Gastroesophageal sphincter (tissue), 4 donors: ENCODE results near the gene RAPSN. TPM values are rescaled to one million over a fixed set of nuclear protein-coding genes. Genes with fewer than 3 reads are reported as not detected.
A peak's percentile ranks its signal among the peaks of the same experiment; 100 is the strongest.

Experiments
- ATAC-seq: fragments of 150-250 bp; one replicate; pipeline ENCODE4 v1.9.1; 2016; ENCODE audit warnings: mild to moderate bottlenecking, moderate library complexity
- H3K27ac ChIP-seq, 4 donors: fragments of 200-600 bp; sonication (generic) in 3 of 4; 1 replicate in 3 of 4; 2 replicates in 1 of 4; pipeline ENCODE4 v1.5.1; 2016 to 2019
- H3K27me3 ChIP-seq: fragments of 200-600 bp; sonication (generic); one replicate; pipeline ENCODE4 v1.5.1; 2019
- H3K36me3 ChIP-seq, 2 donors: fragments of 200-600 bp; sonication (generic); one replicate each; pipeline ENCODE4 v1.5.1; 2019; ENCODE audit warnings: control low read depth in 1 of 2
- H3K4me1 ChIP-seq, 3 donors: fragments of 200-600 bp; sonication (generic); 1 replicate in 2 of 3; 2 replicates in 1 of 3; pipeline ENCODE4 v1.5.1; 2016 to 2019; ENCODE audit warnings: control low read depth in 2 of 3
- H3K4me3 ChIP-seq, 2 donors: fragments of 200-600 bp; sonication (generic); one replicate each; pipeline ENCODE4 v1.5.1; 2019; ENCODE audit warnings: mild to moderate bottlenecking in 1 of 2, moderate library complexity in 1 of 2
- H3K9me3 ChIP-seq, 3 donors: fragments of 200-600 bp; sonication (generic); one replicate each; pipeline ENCODE4 v1.5.1; 2017 to 2019; ENCODE audit warnings: control low read depth in 2 of 3
- CTCF ChIP-seq, 4 experiments: fragments of 200-600 bp in 2 of 4; fragments of 450-650 bp in 2 of 4; sonication (generic) in 1 of 4; IDR thresholded peaks; one replicate each; pipeline ENCODE4 v1.5.1; 2017 to 2019; ENCODE audit warnings: antibody characterized with exemption in 4 of 4, mild to moderate bottlenecking in 2 of 4, moderate library complexity in 2 of 4
- EP300 ChIP-seq: sonication (generic); formaldehyde crosslinking; IDR thresholded peaks from one replicate; pipeline ENCODE4 v1.6.1; 2017; ENCODE audit warnings: antibody characterized with exemption, mild to moderate bottlenecking
- POLR2A ChIP-seq, 2 donors: fragments of 450-650 bp; IDR thresholded peaks; one replicate each; pipeline ENCODE4 v1.6.1; 2017; ENCODE audit warnings: antibody characterized with exemption in 2 of 2, mild to moderate bottlenecking in 2 of 2, moderate library complexity in 1 of 2
- POLR2AphosphoS5 ChIP-seq: sonication (generic); formaldehyde crosslinking; IDR thresholded peaks from one replicate; pipeline ENCODE4 v1.6.1; 2017; ENCODE audit warnings: antibody characterized with exemption
- WGBS, 2 donors: methylation state at CpG; one replicate each; pipeline ENCODE4 v1.1.5; 2018; ENCODE audit warnings: low coverage in 1 of 2; 5-methylcytosine and 5-hydroxymethylcytosine counted together
- total RNA-seq, 4 donors: library from RNA; depleted of rRNA; stranded (reverse); fragments of >200 nt; gene quantifications; one replicate each; pipeline ENCODE4 v1.1.0, GENCODE V29; 2016

Gene RAPSN
- total RNA-seq, 4 donors from 2014 or later, result 0.23 to 0.27 TPM; not detected in 2

DNA sequence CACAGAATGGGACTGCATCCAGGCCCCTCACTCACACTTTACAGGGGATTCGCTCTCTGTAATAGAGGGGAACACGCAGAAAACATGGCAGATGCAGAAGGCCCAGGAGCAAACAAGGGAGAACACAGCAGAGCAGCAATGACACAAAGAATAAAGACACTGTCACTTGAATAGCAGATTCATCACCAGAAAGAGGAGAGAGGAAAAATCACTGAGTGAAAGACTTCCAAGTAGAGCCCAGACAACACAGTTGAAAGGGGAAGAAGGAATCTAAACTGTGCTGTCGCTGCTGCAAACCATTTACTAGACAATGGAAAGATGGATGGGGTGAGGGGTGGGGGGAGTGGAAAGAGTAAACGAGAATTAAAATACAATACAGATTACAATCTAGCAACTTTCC, 28.8 kb upstream of the RAPSN start:
- Histone ChIP-seq H3K9me3 (no peaks in the 10 kb centered on the region), H3K27ac (no peak overlapping the region), H3K27me3 (no peaks in the 10 kb centered on the region), H3K36me3 (peaks cover 3 to 99% of the 10 kb centered on the region in 2 donors), H3K4me1 (peaks cover 0 to 15% (median 3%) of the 10 kb centered on the region in 3 donors), H3K4me3 (no peak overlapping the region)
- TF ChIP-seq POLR2A (IDR thresholded peaks at IDR 0.05), result no peak
- WGBS, 2 donors, result 33 to 68% methylated on average over 1 to 4 of the region's 4 CpGs
- no peak for ATAC-seq

DNA sequence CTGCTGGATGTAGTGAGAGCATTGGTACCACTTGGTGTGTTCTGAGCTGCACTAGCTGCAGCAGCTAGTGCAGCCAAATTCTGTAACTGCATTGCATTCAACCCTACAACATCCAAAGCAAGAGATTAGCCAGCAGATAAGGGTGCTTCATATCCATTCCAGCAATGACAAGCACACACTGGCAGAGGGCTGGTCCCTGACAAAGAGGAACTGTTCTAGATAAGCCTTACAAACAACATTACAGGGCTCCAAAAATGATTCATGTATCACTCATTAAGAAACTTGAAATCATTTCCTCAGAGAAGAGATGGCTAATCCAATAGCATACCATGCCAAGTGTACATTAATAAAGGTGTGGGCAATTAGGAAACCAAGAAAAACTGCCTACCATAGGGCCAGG, 28.4 kb upstream of the RAPSN start:
- H3K27me3 ChIP-seq, result no peaks in the 10 kb centered on the region
- H3K4me1 ChIP-seq, result peaks cover 0 to 15% (median 3%) of the 10 kb centered on the region in 3 donors
- peaks cover 3 to 99% of the 10 kb centered on the region in 2 donors for H3K36me3 ChIP-seq
- H3K9me3 ChIP-seq, result no peaks in the 10 kb centered on the region
- no peak overlapping the region for H3K27ac ChIP-seq
- no peak for ATAC-seq
- no peak for TF ChIP-seq EP300
- H3K4me3 ChIP-seq, result no peak overlapping the region

DNA sequence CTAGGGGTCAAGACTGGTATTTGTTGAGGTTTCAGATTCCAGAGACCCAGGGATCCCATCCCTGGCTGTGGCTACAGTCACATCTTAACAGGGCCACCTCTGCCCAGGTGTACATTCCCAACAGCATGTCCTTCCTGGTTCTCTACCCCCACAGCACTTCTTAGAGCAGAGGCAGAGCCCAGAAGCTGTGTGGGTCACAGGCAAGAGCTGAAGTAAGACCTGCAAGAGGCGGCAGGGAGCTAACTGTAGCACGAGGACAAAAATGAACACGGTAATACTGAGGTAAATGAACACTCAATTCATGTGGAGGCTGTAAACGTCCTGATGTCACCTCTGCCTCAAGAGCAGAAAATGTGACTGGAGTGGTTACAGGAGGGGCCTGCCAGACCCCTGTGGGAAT, 21.7 kb upstream of the RAPSN start:
- peak overlapping the region; percentile 27 to 80 (median 58) for H3K27ac ChIP-seq
- ATAC-seq, result no peak
- no peaks in the 10 kb centered on the region for H3K9me3 ChIP-seq
- no peaks in the 10 kb centered on the region for H3K27me3 ChIP-seq
- WGBS, 2 donors, result 43% methylated on average over 1 of the region's 4 CpGs; no CpG with 5 or more reads in 1 of the 2 donors
- H3K36me3 ChIP-seq, result peaks cover 4 to 62% of the 10 kb centered on the region in 2 donors
- no peak for TF ChIP-seq POLR2A (IDR thresholded peaks at IDR 0.05)
- no peak for TF ChIP-seq CTCF (IDR thresholded peaks at IDR 0.05)
- no peak for TF ChIP-seq EP300
- TF ChIP-seq POLR2AphosphoS5, result no peak
- H3K4me1 ChIP-seq, result peaks cover 12 to 61% (median 27%) of the 10 kb centered on the region in 3 donors
- H3K4me3 ChIP-seq, result no peak overlapping the region

DNA sequence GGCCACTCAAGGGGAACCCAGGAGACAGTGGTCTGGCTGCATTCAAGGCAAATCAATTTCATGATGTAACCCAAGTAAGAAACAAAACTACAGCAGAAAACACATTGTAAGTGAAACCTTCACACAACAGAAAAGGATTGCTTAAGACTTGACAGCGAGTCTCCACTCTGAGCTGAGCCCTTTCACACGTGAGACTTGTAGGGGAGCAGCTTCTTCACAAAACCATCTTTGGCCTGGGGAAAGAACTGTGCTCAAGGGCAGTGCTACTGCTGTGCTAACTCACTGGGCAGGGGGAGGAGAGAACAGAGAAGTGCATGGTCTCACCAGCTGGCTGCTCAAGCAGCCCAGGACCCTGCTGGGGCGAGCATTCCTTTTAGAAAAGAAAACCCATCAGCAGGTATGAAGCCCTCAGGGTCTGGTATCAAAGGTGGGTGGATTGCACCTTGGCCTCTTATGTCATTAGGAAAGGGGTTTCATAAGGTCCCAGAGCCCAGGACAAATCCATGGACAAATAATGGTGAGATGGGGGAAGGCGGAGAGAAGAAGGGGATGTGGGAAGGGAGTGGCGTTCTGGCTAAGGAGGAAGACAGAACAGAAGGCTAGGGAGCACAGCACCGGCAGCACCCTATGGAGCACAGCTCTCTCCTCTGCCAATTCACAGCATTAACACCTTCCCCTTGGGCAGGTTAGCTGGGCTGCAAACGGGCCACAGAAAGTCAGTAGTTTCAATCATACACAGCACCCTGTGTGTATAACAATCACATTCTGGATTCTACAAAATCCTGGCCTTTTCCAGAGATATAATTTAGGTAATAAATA, 20.6 kb upstream of the RAPSN start:
- peak; percentile 45 for ATAC-seq
- 70 to 71% methylated on average over 5 to 7 of the region's 7 CpGs for WGBS, 2 donors
- Histone ChIP-seq H3K36me3 (peaks cover 4 to 61% of the 10 kb centered on the region in 2 donors), H3K4me1 (peaks cover 12 to 72% (median 31%) of the 10 kb centered on the region in 3 donors), H3K27ac (peak overlapping the region; percentile 45 to 80 (median 62)), H3K27me3 (no peaks in the 10 kb centered on the region), H3K4me3 (no peak overlapping the region), H3K9me3 (no peaks in the 10 kb centered on the region)
- TF ChIP-seq POLR2A (IDR thresholded peaks at IDR 0.05), result no peak
- no peak for TF ChIP-seq CTCF (IDR thresholded peaks at IDR 0.05)
- TF ChIP-seq POLR2AphosphoS5, result no peak
- no peak for TF ChIP-seq EP300

DNA sequence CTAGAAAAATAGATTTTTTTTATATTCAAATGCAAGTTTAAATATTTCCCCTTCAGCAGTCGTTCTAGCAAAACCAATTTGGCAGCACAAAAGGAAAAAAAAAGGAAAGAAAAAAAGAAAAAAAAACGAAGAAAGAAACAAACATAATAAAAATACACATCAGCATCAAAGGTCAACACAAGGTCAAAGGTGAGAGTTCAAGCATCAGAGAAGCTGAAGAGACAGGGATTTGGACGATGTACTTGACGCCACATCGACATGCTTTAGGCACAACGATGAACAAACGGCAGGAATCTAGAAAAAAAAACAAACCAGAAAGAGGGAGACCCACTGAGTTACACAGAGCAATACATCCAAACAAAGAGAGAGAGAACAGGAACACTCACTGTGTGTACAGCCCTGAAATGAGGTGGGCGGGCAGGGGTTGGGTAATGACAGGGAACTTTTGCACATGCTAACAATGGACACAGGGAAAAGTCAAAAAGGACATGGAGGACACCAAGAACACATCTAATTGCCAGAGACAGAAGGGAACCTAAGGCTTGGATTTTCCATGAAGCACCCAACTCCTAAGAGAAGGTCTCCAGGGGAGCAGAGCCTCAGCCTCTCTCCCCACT, 19.8 kb upstream of the RAPSN start:
- TF ChIP-seq EP300 (no peak), POLR2AphosphoS5 (no peak), POLR2A (IDR thresholded peaks at IDR 0.05) (no peak), CTCF (IDR thresholded peaks at IDR 0.05) (no peak)
- Histone ChIP-seq H3K27ac (peak overlapping the region; percentile 45 to 80 (median 62)), H3K4me3 (no peak overlapping the region), H3K36me3 (peaks cover 4 to 57% of the 10 kb centered on the region in 2 donors), H3K4me1 (peaks cover 12 to 75% (median 31%) of the 10 kb centered on the region in 3 donors), H3K9me3 (no peaks in the 10 kb centered on the region), H3K27me3 (no peaks in the 10 kb centered on the region)
- WGBS, 2 donors, result 20 to 51% methylated on average over 5 to 8 of the region's 8 CpGs
- peak; percentile 52 for ATAC-seq

DNA sequence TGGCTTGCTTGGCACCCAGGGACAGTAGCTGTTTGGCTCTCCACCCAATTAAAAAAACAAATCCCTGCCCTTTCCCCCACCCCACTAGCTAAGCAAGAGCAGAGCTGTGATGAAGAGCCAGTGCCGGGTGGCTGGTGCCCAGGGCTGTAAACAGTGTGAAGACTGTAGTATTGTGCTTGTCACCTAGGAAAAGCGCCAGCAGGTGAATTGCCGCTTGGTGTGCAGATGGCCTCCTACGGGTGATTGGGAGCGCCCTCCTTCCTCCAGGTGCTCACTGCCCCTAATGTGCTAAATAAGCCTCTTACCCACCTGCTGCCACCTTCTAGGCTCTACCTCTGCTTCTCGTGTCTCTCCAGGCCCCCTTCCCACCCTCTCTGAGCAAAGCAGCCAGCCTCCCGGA, 18.4 kb upstream of the RAPSN start:
- peaks cover 12 to 75% (median 31%) of the 10 kb centered on the region in 3 donors for H3K4me1 ChIP-seq
- TF ChIP-seq POLR2A (IDR thresholded peaks at IDR 0.05), result no peak
- TF ChIP-seq POLR2AphosphoS5, result no peak
- TF ChIP-seq CTCF (IDR thresholded peaks at IDR 0.05), result no peak
- TF ChIP-seq EP300, result no peak
- peaks cover 4 to 46% of the 10 kb centered on the region in 2 donors for H3K36me3 ChIP-seq
- H3K27ac ChIP-seq, result peak overlapping the region in 3 of 4 donors; percentile 71 to 83 (median 80)
- H3K27me3 ChIP-seq, result no peaks in the 10 kb centered on the region
- no peak for ATAC-seq
- no peaks in the 10 kb centered on the region for H3K9me3 ChIP-seq
- no peak overlapping the region for H3K4me3 ChIP-seq
- 51 to 77% methylated on average over 4 to 6 of the region's 7 CpGs for WGBS, 2 donors
